GM21786 (cell line): ENCODE data around the gene TRAF5.
"Not testable (repeated sequence)": the region's sequence is repeated elsewhere in the genome, so short reads cannot be mapped to it uniquely, and the experiment has no call there.

ENCODE experiments used
- ATAC-seq: cut with Tn5 transposase; IDR thresholded peaks from one replicate; pipeline ENCODE4 v1.9.1; 2021; ENCODE audit not compliant: unreplicated experiment

The TRAF5 gene

DNA sequence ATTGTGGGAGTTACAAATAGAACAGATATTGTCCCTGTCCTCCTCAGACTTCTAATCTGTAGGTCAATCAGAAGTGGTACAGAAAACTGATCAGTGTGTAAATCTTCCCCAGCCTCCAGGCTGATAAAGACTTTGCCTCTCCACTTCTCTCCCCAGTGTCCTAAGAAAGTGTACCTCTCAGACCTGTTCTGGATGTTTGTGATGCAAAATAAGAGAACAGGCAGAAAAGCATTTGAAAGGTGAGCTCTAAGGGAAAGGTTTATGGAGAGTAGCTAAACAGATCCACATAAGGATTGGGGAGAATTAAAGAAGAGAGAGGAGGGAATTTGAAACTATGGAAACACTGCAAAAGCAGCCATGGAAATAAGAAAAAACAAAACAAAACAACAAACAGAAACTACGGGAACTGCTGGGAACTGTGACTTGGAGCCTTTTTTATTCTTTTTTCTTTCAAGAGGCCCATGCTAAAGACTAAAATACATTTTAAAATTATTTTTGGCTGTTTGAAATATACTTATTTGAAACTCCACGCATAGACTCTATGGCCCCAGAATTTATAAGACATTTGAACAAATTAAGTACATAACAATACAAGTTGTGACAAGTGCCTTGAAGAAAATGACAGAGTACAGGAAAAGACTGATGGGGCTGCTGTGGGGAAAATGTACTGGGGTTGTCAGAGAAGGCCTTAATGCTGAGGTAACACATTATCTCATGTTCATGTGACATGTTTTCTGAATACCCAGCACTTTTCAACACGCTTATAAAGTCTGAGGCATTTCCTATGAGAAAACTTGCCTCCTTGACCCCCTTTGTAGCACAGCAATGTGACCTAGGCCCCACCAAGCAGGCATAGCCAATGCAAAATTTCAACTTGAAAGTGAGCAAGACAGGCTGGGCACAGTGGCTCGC, 51.2 kb downstream of the TRAF5 start:
- no peak for ATAC-seq

DNA sequence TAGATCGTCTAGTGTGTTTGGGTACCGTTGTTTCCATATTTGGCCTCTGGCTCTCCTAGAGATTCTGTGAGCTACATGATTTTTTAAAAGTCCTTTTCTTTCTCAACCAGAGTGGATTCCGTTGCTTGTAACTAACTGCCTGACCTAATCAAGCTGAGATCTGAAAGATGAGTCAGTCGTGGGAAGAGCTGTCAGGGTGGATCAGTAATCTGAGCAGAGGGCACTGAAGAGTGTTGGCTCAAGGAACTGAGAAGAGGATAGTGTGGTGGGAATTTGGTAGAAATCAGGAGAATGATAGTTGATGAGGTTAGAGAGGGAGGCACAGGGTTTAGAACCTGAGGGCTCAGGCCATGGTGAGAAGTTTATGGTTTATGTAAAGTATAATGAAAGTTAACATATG, 52.2 kb downstream of the TRAF5 start:
- no peak for ATAC-seq

DNA sequence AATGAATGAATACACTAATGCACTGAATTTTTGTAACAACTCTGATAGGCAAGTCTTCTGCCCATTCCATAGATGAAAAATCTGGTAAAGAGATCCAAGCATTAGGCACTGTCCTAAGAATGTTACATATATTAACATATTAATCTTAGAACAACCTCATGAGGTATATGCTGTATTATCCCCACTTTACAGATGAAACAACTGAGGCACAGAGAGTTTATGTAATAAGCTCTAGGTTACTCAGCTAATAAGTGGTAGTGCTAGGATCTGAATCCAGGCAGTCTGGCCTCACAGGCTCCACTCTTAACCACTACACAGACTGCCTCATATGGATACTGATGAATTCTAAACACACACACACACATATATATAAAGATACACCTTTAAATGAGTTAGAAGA, 52.8 kb downstream of the TRAF5 start:
- ATAC-seq, result no peak

DNA sequence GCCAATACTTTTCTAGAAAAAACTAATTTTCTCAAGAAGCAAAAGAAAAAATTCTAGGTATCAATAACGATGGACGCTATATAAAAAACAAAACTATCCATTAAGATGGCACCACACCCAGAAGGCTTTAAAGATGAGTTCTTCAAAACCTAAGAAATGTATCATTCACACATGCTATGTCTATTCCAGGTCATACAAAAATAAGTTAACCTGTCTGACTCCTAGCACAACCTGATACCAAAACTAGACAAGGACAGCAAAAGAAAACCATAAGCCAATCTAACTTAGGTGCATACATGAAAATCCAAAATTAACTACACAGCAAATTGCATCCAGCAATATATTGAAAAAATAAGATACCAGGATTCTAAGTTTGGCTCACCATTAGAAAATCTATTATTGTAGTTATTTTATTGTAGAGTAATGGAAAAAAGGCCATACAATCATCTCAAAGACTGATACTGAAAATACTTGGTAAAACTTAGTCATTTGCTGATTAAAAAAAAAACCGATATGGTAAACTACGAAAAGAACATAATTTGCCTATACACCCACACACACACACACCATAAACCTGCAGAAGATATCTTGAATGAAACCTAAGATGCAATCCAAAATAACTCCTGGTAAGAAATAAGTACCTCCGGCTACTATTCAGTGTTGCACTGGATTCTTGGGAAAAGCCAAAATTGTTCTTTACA, 55.0 kb downstream of the TRAF5 start:
- no peak for ATAC-seq

DNA sequence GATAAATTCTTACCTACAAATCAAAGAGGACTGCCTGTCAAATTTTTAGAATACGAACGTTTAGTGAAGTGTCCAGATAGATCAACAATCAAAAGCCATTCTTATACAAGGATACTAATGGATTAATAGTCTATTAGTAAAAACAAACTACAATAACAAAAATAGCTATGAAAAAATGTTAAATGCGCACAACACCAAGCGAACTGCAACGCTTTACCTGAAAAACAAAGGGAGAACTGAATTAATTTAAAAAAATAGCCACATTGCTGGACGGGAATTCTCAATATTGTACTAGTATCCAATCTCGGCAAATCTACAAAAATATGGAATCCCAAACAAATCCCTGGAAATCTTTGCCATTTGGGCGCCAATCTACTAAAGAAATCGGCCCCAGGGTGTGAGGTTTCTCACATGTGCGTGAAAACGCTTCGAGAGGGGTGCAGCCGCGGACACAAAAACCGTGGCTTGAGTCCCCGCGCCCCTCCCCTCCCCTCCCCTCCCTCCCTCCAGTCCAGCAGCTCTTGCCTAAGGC, 55.6 kb downstream of the TRAF5 start:
- ATAC-seq, result no peak

DNA sequence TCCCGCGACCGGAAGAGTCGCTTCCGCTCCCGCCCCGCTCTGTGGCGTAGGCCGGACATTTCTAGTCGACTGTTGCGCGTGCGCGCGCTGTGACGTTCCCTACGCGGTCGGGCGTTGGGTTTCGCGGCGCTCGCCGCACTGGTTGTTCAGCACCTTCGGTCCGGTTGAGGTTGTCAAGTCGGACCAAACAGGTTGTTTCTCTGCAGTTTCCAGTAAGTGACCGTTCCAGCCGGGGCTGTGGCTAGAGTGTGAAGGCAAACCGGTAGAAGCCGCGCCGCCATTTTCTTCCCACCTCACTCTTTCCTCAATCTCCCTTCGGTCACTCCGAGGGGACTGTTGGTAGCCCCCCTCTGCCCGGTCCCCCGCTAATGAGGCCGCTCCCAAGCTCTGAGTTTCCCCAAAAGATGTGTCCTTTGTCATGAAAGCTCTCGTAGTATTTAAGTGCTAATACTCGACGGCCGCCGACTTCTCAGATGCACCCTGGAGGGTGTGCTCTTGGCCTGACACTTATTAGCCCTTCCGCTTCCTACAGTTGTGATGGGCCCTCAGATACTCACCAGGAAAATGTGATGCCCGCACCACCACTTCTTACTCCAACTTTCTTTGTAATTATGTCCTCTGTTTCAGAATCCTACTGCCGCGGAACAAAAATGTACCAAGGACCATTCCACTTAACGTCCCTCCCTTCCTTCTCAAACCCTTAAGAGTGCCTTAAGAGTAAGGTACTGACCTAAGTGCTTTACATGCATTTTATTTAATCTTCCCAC, 56.3 kb downstream of the TRAF5 start:
- peak; percentile 99 for ATAC-seq

DNA sequence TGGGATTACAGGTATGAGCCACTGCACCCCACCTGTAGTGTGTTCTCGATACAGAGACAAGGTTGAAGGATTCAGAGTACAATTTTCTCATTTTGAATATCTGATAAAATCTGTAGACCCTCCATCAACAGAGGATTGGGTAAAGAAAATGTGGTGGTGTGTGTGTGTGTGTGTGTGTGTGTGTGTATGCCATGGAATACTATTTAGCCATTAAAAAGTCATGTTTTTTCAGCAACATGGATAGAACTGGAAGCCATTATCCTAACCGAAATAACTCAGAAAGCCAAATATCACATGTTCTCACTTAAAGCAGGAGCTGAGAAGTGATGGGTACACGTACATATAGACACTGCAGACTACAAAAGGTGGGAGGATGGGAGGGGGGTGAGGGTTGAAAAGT, 57.9 kb downstream of the TRAF5 start:
- ATAC-seq, result no peak

DNA sequence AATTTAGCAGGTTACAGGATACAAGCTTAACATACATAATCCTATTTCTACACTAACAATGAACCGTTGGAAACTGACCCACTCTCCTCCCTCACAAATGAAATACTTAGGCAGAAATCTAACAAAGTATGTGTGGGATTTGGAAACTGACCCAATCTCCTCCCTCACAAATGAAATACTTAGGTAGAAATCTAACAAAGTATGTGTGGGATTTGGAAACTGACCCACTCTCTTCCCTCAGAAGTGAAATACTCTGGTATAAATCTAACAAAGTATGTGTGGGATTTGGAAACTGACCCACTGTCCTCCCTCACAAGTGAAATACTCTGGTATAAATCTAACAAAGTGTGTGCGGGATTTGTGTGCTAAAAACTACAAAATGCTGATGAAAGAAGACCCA, 60.3 kb downstream of the TRAF5 start:
- ATAC-seq, result no peak

DNA sequence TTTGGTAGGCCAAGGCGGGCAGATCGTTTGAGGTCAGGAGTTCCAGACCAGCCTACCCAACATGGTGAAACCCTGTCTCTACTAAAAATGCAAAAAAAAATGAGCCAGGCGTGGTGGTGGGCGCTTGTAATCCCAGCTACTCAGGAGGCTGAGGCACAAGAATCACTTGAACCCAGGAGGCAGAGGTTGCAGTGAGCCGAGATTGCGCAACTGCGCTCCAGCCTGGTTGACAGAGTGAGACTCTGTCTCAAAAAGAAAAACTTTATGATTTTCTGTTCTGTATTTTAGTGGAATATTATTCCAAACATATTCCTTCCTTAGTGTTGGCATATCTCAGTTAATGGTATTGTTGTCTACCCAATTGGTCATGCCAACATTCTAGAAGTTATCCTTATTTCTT, 64.2 kb downstream of the TRAF5 start:
- not testable (repeated sequence) for ATAC-seq

DNA sequence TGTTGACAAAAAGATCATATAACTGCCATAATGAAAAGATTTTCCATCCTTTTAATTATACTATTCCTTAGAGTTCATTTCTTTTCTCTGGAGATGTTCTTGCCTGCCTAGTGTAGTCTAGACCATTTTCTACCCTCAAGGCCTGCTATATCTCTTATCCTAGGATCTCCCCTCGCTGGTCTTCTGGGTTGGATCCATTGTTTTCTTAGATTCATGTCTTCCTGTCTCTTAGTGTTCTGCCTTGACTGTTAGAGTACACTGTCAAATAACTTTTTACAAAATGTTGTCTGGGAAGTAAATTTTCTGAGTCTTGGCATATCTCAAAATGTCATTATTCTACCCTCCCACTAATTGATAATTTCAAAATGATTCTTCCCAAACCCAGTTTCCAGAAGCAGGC, 66.6 kb downstream of the TRAF5 start:
- no peak for ATAC-seq

DNA sequence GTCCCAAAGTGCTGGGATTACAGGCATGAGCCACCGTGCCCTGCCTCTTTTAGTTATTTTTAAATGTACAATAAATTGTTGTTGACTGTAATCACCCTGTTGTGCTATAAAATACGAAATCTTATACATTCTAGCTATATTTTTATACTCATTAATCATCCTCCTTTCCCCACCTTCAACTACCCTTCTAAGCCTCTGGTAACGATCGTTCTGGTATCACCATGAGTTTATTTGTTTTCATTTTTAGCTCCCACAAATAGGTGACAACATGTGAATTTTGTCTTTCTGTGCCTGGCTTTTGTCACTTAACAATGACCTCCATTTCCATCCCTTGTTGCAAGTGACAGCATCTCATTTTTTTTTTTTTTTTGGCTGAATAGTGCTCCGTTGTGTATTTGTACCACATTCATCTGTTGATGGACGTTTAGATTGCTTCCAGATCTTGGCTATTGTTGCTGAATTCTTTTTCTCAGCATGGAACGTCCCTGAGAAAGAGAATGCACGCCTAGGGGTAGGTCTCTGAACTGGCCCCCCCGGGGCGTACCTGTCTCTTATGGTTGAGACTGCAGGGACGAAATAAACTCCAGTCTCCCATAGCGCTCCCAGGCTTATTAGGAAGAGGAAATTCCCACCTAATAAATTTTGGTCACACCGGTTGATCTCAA, 71.8 kb downstream of the TRAF5 start:
- not testable (repeated sequence) for ATAC-seq

DNA sequence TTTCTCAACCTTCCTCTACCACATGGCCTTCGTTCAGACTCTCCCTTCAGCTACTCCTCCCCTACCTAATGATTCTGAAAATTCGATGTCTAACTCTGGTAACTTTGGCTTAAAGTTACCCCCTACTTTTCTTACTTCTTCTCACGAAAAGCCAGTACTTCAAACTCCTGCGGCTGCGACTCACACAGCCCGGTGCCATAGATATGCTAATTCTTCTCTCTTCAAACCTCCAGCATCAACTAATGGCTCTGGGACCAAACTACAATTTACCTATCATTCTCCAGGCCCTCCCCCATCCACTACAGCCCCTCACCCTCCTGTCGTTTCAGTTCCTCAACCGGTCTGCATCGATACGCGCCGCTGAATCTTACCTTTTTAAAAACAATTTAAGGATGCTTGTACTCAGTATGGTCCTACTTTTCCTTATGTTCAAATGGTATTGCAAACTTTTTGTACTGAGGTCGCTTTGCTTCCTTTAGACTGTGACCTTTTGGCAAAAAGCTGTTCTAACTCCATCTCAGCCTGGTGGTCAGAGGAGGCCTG, 73.3 kb downstream of the TRAF5 start:
- ATAC-seq, result not testable (repeated sequence)

DNA sequence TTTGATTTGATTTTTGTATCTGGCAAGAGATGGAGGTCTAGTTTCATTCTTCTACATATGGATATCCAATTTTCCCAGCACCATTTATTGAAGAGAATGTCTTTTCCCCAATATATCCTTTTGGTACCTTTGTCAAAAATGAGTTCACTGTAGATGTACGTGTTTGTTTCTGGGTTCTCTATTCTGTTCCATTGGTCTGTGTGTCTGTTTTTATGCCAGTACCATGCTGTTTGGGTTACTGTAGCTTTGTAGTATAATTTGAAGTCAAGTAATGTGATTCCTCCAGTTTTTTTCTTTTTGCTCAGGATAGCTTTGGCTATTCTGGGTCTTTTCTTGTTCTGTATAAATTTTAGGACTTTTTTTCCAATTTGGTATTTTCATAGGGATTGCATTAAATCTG, 75.1 kb downstream of the TRAF5 start:
- ATAC-seq, result not testable (repeated sequence)

DNA sequence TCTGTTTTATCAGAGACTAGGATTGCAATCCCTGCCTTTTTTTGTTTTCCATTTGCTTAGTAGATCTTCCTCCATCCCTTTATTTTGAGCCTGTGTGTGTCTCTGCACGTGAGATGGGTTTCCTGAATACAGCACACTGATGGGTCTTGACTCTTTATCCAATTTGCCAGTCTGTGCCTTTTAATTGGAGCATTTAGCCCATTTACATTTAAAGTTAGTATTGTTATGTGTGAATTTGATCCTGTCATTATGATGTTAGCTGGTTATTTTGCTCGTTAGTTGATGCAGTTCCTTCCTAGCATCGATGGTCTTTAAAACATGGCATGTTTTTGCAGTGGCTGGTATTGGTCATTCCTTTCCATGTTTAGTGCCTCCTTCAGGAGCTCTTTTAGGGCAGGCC, 79.5 kb downstream of the TRAF5 start:
- ATAC-seq, result not testable (repeated sequence)

DNA sequence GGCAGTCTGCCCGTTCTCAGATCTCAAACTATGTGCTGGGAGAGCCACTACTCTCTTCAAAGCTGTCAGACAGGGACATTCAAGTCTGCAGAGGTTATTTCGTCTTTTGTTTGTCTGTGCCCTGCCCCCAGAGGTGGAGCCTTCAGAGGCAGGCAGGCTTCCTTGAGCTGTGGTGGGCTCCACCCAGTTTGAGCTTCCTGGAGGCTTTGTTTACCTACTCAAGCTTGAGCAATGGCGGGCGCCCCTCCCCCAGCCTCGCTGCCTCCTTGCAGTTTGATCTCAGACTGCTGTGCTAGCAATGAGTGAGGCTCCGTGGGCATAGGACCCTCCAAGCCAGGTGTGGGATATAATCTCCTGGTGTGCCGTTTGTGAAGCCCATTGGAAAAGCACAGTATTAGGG, 81.1 kb downstream of the TRAF5 start:
- not testable (repeated sequence) for ATAC-seq

DNA sequence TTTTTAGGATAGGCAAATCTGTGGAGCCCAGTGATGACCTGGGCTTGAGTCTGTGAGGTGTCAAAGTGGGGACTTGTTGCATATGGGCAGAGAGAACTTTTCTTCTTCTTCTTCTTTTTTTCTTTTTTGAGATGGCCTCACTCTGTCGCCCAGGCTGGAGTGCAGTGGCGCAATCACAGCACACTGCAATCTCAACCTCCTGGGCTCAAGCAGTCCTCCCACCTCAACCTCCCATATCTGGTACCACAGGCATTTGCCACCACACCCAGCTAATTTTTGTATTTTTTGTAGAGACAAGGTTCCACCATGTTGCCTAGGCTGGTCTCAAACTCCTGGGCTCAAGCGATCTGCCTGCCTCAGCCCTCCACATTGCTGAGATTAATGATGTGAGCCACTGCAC, 85.0 kb downstream of the TRAF5 start:
- ATAC-seq, result no peak

DNA sequence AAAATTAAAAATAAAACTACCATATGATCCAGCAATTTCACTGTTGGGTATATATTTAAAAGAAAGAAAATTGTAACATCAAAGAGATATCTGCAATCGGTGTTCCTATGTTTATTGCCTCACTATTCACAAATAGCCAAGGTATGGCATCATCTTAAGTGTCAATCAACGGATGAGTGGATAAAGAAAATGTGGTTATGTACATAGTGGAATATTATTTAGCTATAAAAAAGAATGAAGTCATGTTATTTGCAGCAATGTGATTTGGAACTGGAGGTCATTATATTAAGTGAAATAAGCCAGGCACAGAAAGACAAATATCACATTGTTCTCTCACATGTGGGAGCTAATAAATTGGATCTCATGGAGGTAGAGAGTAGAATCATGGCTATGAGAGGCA, 89.1 kb downstream of the TRAF5 start:
- no peak for ATAC-seq

DNA sequence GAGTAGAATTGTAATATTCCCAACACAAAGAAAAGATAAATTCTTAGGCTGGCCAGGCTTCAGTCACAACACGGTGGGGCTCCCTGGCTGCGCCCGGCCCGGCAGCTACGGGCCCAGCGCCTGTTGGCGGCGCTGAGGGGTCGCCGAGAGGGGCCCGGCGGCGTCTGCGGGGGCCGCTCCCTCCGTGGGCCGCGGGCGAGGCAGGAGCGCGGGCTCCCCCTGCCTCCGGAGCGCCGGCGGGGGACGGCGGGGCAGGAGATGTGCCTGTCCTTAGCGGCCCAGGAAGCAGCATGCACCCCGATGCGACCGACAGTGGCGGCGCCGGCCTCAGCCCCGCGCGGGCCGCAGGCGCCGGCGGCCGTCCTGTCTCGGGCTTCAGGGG, 89.6 kb downstream of the TRAF5 start:
- not testable (repeated sequence) for ATAC-seq

DNA sequence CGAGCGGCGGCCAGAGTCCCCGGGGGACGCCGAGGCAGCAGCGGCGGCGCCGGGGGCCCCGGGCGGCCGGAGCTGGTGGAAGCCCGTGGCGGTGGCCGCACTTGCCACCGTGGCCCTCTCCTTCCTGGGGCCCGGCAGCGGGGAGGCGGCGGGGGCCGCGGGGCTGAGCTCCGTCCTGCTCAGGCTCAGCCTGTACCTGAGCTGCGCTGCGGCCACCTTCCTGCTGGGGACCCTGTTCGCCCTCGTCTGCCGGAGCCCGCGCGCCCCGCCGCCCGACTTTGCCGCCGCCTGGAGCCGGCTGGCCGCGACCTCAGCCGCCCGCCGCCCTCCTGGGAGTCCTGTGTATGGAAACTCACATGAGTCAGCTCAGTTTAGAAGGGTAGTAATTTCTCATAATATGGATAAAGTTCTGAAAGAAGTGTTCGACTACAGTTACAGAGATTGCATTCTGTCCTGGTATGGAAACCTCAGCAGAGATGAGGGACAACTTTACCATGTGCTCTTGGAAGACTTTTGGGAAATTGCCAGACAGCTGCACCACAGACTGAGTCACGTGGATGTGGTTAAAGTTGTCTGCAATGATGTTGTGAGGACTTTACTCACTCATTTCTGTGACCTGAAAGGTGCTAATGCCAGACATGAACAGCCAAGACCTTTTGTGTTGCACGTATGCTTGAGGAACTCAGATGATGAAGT, 90.1 kb downstream of the TRAF5 start:
- not testable (repeated sequence) for ATAC-seq

DNA sequence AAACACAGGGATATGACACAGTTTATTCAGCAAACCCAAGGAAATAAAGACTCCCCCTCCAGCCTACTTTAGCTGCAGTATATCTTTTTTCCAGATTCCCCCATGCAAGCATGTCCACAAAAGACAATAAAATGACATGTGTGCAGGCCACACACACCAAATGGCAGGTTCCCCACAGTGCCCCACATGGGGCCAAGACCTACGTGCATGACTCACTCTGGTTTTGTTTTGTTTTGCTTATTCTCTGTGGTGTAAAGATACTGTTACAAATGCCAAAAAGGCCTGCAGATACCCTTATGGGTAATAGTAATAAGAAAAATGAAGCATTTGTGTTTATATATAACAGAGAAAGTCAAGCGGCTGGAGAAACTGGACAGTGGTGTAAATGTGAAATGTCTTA, 93.8 kb downstream of the TRAF5 start:
- peak; percentile 46 for ATAC-seq
